NB4 (cell line): ENCODE data around the gene DYNC1LI1.

Experiments
- CTCF ChIP-seq: IDR thresholded peaks from one replicate; pipeline ENCODE4 v1.5.1; 2012; ENCODE audit warnings: low read depth, low read length
- POLR2A ChIP-seq: IDR thresholded peaks from 2 replicates; pipeline ENCODE4 v1.6.1; 2011; ENCODE audit warnings: mild to moderate bottlenecking; ENCODE audit not compliant: insufficient read length; ENCODE audit errors: extremely low read depth
- TF ChIP-seq, protein P1 (sequence below): IDR thresholded peaks from 2 replicates; pipeline ENCODE4 v1.6.1; 2011; ENCODE audit warnings: low read depth, low read length

- no peak for TF ChIP-seq CTCF
- no peak for TF ChIP-seq POLR2A
- TF ChIP-seq, protein P1, sequence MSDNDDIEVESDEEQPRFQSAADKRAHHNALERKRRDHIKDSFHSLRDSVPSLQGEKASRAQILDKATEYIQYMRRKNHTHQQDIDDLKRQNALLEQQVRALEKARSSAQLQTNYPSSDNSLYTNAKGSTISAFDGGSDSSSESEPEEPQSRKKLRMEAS: no peak
Observed at GRCh38 chr3:32614956-32615355, 44.3 kb upstream of the DYNC1LI1 start.
